Immature natural killer cell (primary cell): Measurements from ENCODE around the gene ARHGAP11B. TPM values are rescaled to one million over a fixed set of nuclear protein-coding genes. Genes with fewer than 3 reads are reported as not detected.
"Not testable (repeated sequence)": the region's sequence is repeated elsewhere in the genome, so short reads cannot be mapped to it uniquely, and the experiment has no call there.

ENCODE experiments used
- DNase-seq, 3 donors: peaks; one replicate each; pipeline ENCODE4 v3.0.0; 2022; ENCODE audit warnings: mixed read lengths in 1 of 3
- H3K27ac Mint-ChIP-seq, 6 donors: one replicate each; pipeline ENCODE4 v1.8.0; 2020; ENCODE audit warnings: mixed read lengths in 6 of 6, mild to moderate bottlenecking in 5 of 6, inconsistent platforms in 4 of 6, moderate library complexity in 3 of 6
- H3K27me3 Mint-ChIP-seq, 3 donors: one replicate each; pipeline ENCODE4 v1.8.0; 2020 to 2021; ENCODE audit warnings: low read depth in 3 of 3, mild to moderate bottlenecking in 3 of 3, mixed read lengths in 3 of 3, moderate library complexity in 3 of 3, inconsistent platforms in 1 of 3
- H3K36me3 Mint-ChIP-seq, 3 donors: one replicate each; pipeline ENCODE4 v1.8.0; 2020; ENCODE audit warnings: mixed read lengths in 3 of 3, inconsistent platforms in 2 of 3, mild to moderate bottlenecking in 2 of 3
- H3K4me1 Mint-ChIP-seq, 2 donors: one replicate each; pipeline ENCODE4 v1.8.0; 2020; ENCODE audit warnings: inconsistent platforms in 2 of 2, mild to moderate bottlenecking in 2 of 2, mixed read lengths in 2 of 2, moderate library complexity in 1 of 2
- H3K4me3 Mint-ChIP-seq, 5 donors: one replicate each; pipeline ENCODE4 v1.8.0; 2020; ENCODE audit warnings: mild to moderate bottlenecking in 5 of 5, mixed read lengths in 5 of 5, inconsistent platforms in 3 of 5, moderate library complexity in 3 of 5
- H3K9me3 Mint-ChIP-seq, 6 donors: one replicate each; pipeline ENCODE4 v1.8.0; 2020; ENCODE audit warnings: mild to moderate bottlenecking in 6 of 6, mixed read lengths in 6 of 6, inconsistent platforms in 4 of 6, moderate library complexity in 3 of 6
- polyA plus RNA-seq, 3 donors: library from polyadenylated mRNA; unstranded; fragments of 300-500 nt; fragmentation: Illumina TruSeq; gene quantifications; one replicate each; pipeline ENCODE4 v1.2.3, GENCODE V29; 2021

ARHGAP11B gene

GRCh38 chr15:30675126-30675525 lies 49.2 kb downstream of the ARHGAP11B start:
- H3K27me3 Mint-ChIP-seq, result peaks cover 0 to 2% (median 0%) of the 10 kb centered on the region in 3 donors
- no peaks in the 10 kb centered on the region for H3K9me3 Mint-ChIP-seq
- no peak overlapping the region for H3K4me3 Mint-ChIP-seq
- no peaks in the 10 kb centered on the region for H3K4me1 Mint-ChIP-seq
- no peaks in the 10 kb centered on the region for H3K36me3 Mint-ChIP-seq
- H3K27ac Mint-ChIP-seq, result no peak overlapping the region
- no peak for DNase-seq

- not testable (repeated sequence) for H3K36me3 Mint-ChIP-seq, DNase-seq, H3K4me1 Mint-ChIP-seq, H3K9me3 Mint-ChIP-seq, H3K27ac Mint-ChIP-seq, H3K4me3 Mint-ChIP-seq, H3K27me3 Mint-ChIP-seq
Observed at GRCh38 chr15:30675891-30676290, 50.0 kb downstream of the ARHGAP11B start.

GRCh38 chr15:30680997-30681396 lies 55.1 kb downstream of the ARHGAP11B start:
- not testable (repeated sequence) for H3K36me3 Mint-ChIP-seq, H3K27me3 Mint-ChIP-seq, DNase-seq, H3K4me1 Mint-ChIP-seq, H3K4me3 Mint-ChIP-seq, H3K27ac Mint-ChIP-seq, H3K9me3 Mint-ChIP-seq

- H3K9me3 Mint-ChIP-seq, H3K36me3 Mint-ChIP-seq, H3K27me3 Mint-ChIP-seq, H3K4me1 Mint-ChIP-seq, DNase-seq, H3K4me3 Mint-ChIP-seq, H3K27ac Mint-ChIP-seq: not testable (repeated sequence)
Observed at GRCh38 chr15:30685709-30686285, 59.9 kb downstream of the ARHGAP11B start.

GRCh38 chr15:30686651-30687050 lies 60.7 kb downstream of the ARHGAP11B start:
- not testable (repeated sequence) for H3K4me3 Mint-ChIP-seq, H3K4me1 Mint-ChIP-seq, H3K27ac Mint-ChIP-seq, H3K9me3 Mint-ChIP-seq, H3K36me3 Mint-ChIP-seq, H3K27me3 Mint-ChIP-seq, DNase-seq

Other genes starting within 250 kb of the ARHGAP11B start
- gene CHRFAM7A, start 232.6 kb upstream of the ARHGAP11B start, polyA plus RNA-seq, result 1 to 10 TPM in 1 of 3 donors, not detected in 2; 3.2 TPM
- 1 to 10 TPM in 2 of 3 donors, under 1 TPM in 1; 0.70 to 2.6 (median 1.8) TPM for gene GOLGA8R, start 211.9 kb upstream of the ARHGAP11B start, polyA plus RNA-seq
- 1 to 10 TPM in 1 of 3 donors, under 1 TPM in 2; 0.43 to 1.6 (median 0.52) TPM for gene GOLGA8Q, start 74.1 kb upstream of the ARHGAP11B start, polyA plus RNA-seq
- gene GOLGA8H, start 22.1 kb upstream of the ARHGAP11B start, polyA plus RNA-seq, result not detected